Gastroesophageal sphincter (tissue), 3 donors: Measurements from ENCODE around the gene GRB2.

Experiments
- CTCF ChIP-seq, 4 experiments: fragments of 200-600 bp in 2 of 4; fragments of 450-650 bp in 2 of 4; sonication (generic) in 1 of 4; IDR thresholded peaks; one replicate each; pipeline ENCODE4 v1.5.1; 2017 to 2019; ENCODE audit warnings: antibody characterized with exemption in 4 of 4, mild to moderate bottlenecking in 2 of 4, moderate library complexity in 2 of 4
- EP300 ChIP-seq: sonication (generic); formaldehyde crosslinking; IDR thresholded peaks from one replicate; pipeline ENCODE4 v1.6.1; 2017; ENCODE audit warnings: antibody characterized with exemption, mild to moderate bottlenecking
- POLR2A ChIP-seq, 2 donors: fragments of 450-650 bp; IDR thresholded peaks; one replicate each; pipeline ENCODE4 v1.6.1; 2017; ENCODE audit warnings: antibody characterized with exemption in 2 of 2, mild to moderate bottlenecking in 2 of 2, moderate library complexity in 1 of 2

GRCh38 chr17:75277664-75278071 lies 127.8 kb downstream of the GRB2 start:
- no peak for TF ChIP-seq POLR2A (IDR thresholded peaks at IDR 0.05)
- TF ChIP-seq CTCF (IDR thresholded peaks at IDR 0.05) = no peak
- TF ChIP-seq EP300 = no peak
